Measurements from ENCODE around the gene RABGAP1L.
"Not testable (repeated sequence)": the region's sequence is repeated elsewhere in the genome, so short reads cannot be mapped to it uniquely, and the experiment has no call there.

DNA sequence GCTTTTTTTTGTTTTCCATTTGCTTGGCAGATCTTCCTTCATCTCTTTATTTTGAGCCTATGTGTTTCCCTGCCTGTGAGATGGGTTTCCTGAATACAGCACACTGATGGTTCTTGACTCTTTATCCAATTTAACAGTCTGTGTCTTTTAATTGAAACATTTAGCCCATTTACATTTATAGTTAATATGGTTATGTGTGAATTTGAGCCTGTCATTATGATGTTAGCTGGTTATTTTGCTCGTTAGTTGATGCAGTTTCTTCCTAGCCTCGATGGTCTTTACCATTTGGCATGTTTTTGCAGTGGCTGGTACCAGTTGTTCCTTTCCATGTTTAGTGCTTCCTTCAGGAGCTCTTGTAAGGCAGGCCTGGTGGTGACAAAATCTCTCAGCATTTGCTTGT, 384.1 kb downstream of the RABGAP1L start:
- TF ChIP-seq, protein P1, sequence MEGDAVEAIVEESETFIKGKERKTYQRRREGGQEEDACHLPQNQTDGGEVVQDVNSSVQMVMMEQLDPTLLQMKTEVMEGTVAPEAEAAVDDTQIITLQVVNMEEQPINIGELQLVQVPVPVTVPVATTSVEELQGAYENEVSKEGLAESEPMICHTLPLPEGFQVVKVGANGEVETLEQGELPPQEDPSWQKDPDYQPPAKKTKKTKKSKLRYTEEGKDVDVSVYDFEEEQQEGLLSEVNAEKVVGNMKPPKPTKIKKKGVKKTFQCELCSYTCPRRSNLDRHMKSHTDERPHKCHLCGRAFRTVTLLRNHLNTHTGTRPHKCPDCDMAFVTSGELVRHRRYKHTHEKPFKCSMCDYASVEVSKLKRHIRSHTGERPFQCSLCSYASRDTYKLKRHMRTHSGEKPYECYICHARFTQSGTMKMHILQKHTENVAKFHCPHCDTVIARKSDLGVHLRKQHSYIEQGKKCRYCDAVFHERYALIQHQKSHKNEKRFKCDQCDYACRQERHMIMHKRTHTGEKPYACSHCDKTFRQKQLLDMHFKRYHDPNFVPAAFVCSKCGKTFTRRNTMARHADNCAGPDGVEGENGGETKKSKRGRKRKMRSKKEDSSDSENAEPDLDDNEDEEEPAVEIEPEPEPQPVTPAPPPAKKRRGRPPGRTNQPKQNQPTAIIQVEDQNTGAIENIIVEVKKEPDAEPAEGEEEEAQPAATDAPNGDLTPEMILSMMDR (conservative IDR thresholded peaks at IDR 0.05; ENCODE audit: low read length) = not testable (repeated sequence)
- not testable (repeated sequence) for TF ChIP-seq EZH2phosphoT487 (IDR thresholded peaks at IDR 0.05; ENCODE audit: borderline replicate concordance, low read depth, low read length)

Data from OCI-LY7 (cell line).